ENCODE results near the gene CFAP91.

GRCh38 chr3:119743921-119744320 lies 41.1 kb downstream of the CFAP91 start:
- no peak for TF ChIP-seq EZH2 (IDR thresholded peaks at IDR 0.05)
- TF ChIP-seq POLR2AphosphoS5 (IDR thresholded peaks at IDR 0.05; ENCODE audit: borderline replicate concordance, low read depth, low read length) = no peak
- TF ChIP-seq FOXP2 (optimal IDR thresholded peaks at IDR 0.05; ENCODE audit: control extremely low read depth, extremely low read length, insufficient read depth) = no peak

All from SK-N-MC (cell line).